ENCODE results near the gene PAH.

GRCh38 chr12:102962986-102963385 is 45.9 kb upstream of the PAH start:
- TF ChIP-seq CTCF (IDR thresholded peaks at IDR 0.05), result no peak
- TF ChIP-seq POLR2A (IDR thresholded peaks at IDR 0.05), result no peak

Data from body of pancreas (tissue), 4 donors.